Renal pelvis (tissue), 12 donors: ENCODE data around the gene HSD17B3. TPM values are rescaled to one million over a fixed set of nuclear protein-coding genes. Genes with fewer than 3 reads are reported as not detected.
"Not testable (repeated sequence)": the region's sequence is repeated elsewhere in the genome, so short reads cannot be mapped to it uniquely, and the experiment has no call there.

Experiments
- DNase-seq: peaks from one replicate; pipeline ENCODE4 v3.0.0-alpha.2; 2013
- long read RNA-seq, 16 experiments: transcript quantifications; one replicate each; lab custom pipeline, GENCODE V29; 2026
- polyA plus RNA-seq, 3 donors: library from polyadenylated mRNA; unstranded; fragments of 120-200 nt; gene quantifications; one replicate each; pipeline ENCODE4 v1.2.1, GENCODE V29; 2013; ENCODE audit not compliant: insufficient read length in 3 of 3

HSD17B3 gene
- polyA plus RNA-seq = 1 to 10 TPM in 1 of 3 donors, under 1 TPM in 2; 0.31 to 1.5 (median 0.70) TPM
- long read RNA-seq, donor 1 = 0 reads
- long read RNA-seq, donor 2 = 0 reads
- long read RNA-seq, donor 3 = 0 reads
- long read RNA-seq, donor 4 = 0 reads
- long read RNA-seq, donor 5 = 0 reads
- long read RNA-seq, donor 6 = 0 reads
- long read RNA-seq, donor 7 = 0 reads
- long read RNA-seq, donor 8 = 0 reads
- long read RNA-seq, donor 9 = 0 reads
- long read RNA-seq, donor 10 = 0 reads
- long read RNA-seq, donor 11 = 0 reads
- long read RNA-seq, donor 12 = 0 reads
- long read RNA-seq, donor 13 = 0 reads
- long read RNA-seq, donor 14 = 0 reads
- long read RNA-seq, donor 15 = 0 reads
- long read RNA-seq, donor 16 = 0 reads

DNA sequence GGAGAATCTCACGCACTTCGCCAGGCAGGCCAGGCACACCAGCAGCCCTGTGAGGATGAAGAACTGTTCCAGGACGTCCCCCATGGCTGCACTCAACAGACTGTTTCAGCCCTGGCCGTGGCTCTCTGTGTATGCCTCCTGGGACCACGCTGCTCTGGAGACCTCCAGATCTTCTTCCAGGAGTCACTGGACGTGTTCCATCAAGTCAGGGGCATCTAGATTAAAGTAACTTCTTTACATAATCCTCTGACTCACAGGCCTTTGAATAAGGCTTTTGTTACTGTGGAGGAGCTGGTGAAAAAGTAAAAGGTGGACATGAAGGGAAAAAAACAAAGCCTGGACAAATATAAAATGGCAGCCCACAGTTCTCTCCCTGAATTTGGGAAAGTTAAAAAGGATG is at the start of gene HSD17B3:
TSS of gene HSD17B3 (minus strand) at position 156 of the 400 bp plus-strand sequence. CDS start at position 84, 72 bp downstream.
- no peak for DNase-seq

DNA sequence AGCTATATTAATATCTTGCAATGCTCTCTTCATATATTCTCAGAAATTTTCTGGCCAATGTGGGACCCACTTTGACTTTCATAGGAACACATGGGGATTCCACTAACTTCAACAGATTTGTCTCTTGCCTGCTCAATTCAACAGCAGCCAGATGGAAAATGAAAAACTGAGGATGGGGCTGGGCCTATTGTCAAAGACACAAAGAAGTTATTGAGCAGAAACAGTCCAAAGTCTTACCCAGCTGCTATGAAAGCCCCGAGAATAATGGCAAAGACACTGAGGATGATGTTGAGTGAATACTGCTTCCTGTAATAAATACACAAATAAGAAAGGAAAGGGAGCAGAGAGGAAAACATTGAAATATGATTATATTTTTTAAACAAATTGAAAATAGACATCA is 48.9 kb upstream of the HSD17B3 start:
- DNase-seq = no peak

DNA sequence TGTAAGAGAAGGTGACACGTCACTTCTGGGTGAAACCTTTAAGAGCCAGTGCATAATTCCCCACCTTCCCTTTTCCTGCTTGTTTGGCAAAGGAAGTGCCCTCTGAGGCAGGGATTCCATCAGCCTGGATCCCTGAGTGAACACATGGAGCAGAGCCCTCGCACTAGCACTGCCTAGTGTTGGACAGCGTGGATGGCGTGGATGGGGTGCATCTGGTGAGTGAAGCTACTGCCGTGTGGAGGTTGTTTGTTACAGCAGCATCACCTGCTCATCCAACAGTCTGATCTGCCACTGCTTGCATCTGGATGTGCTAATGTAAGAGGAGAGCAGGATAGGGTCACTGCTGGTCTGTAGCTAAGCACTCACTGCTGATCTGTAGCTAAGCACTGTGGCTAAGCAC is 46.3 kb upstream of the HSD17B3 start:
- DNase-seq = no peak

DNA sequence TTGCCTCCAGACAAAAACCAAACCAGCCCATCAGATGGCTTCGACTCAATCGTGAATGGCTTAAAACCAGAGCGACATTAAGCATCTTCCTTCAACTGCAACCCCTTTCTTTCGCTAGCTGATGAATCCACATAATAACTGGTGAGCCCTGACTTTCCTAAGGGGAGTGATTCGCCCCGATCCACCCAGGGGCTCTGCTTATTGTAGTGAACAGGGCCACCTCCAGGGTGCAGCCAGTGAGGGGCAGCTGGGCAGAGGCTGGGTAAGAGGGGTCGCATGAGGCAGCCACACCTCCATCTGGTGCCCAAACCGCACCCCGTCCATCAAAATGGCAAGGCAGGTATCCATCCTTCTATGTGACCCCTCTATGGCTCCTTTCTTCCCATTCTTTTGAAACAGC is 43.6 kb upstream of the HSD17B3 start:
- no peak for DNase-seq

DNA sequence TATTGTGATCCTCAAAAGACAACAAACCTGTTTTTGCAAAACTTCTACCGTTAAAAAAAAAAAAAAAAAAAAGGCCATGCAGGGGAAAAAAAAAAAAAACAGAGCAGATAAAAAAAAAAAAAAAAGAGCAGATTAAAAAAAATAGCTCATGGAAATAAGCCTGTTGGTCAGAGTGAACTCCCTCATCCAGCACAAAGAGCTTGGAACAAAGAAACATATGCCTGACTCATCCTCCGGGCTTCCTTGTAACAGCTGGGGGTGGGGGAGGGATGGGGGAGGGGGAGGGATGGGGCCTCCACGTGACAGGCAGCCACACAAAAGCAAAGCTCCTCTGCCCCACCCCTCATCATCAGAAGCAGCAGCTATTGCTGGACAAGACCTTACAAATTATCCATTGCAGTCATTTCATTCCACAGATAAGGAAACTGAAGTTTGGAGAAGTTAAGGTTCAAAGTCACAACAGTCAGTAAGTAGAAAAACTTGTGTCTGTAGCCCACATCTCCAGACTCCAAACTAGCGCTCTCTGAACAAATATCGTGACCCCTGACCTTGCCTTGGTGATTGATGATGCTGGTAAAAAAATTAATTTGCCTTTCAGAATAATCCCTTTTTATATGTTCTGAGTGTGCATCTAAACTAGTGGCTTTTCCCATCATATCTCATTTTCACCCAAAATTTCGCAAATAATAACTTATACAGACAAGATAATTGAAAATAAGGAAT is 42.6 kb upstream of the HSD17B3 start:
- no peak for DNase-seq

DNA sequence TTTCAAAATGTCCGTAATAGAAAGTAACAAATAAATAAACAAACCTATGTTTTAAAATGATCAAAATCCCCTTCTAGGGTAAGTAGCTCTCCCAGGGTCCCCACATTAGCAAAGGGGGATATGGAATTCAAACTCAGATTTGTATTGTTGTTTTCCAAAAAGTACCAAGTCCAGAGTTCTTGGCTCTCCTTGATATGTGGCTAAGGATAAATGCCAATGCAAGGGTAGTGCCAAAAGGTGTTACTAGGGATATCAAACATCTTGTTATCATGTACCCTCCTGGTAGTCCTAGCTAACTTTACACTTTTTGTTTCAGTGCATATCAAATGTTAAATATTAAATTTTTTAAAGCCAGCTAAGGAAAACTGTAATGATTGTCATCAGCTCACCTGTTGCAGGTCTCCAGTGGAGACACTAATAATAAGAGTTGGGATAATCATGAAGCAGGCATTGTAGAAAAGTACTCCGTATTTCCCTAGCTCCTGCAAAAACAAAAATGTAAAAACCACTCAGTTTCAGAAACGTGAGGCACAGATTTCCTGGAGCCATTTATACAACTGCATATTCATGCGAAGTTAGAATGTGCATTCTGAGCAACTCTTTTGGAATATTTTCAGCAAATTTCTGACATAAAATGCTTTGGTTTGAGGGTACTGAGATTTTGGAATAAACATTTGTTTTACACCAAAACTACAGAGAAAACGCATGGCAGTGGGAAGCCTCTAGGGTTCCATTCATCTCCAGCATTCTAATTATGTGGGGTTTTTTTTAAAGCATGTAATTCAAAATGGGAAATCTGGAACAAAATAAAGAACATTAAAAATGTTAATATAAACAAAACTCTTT is 41.8 kb upstream of the HSD17B3 start:
- DNase-seq = no peak

DNA sequence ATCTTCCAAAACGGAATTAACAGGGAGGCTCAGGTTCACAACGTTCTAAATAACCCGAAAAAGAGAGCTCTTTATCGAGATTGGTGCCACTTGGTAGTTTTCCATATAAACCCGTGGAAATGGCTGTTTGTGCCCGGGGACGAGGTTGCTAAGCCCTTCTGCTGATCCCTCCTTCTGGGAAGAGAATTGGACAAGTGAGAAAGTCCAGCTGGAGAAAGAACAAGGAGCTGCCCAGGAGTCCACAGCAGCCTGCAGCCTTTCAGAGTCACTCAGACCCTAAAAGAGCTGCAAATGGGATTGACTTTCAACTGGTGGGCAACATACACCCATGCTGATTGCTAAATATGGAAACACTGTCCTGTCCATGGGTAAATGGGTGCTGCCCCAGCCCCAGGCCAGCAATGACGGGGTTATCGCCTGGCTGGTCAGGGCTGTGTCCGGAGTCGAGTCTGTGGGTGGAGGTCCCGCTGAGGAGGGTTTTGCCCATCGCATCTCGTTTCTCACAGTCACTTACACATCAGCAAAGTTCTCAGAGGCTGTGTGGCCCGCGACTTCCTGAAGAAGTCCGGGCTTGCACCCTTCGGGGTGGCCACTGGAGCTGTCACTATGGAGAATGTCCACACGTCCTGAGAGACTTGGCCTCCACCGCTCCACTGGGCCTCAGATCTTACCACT is 40.7 kb upstream of the HSD17B3 start:
- DNase-seq = peak; percentile 42

DNA sequence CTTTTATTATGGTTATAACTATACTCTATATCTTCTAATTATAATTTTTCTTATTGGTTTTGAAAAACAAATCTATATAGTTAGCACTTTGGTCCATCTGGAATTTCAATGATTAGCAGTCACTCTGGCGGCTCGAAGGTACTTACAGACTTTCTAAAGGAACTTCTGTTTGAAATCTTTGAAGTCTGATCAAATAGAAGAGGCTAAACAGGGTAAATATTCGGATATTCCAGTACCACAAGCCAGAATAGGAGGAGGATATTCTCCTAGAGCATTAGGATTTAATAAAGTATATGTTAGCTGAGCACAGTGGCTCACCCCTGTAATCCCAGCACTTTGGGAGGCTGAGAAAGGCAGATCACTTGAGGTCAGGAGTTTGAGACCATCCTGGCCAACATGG is 38.7 kb upstream of the HSD17B3 start:
- DNase-seq = no peak

DNA sequence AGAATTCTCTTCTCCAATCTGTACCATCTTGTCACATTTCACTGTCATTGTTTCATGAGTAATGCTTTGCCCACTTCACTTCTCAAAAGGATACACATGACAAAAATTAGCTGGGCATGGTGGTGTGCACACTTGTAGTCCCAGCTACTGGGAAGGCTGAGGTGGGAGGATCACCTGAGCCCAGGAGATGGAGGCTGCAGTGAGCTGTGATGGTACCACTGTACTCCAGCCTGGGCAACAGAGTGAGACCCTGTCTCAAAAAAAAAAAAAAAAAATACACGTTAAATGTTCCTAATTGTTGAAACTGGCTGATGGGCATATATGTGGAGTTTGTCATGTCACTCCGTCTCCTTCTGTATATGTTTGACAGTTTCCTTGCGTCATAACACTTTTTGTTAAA is 36.3 kb upstream of the HSD17B3 start:
- DNase-seq = no peak

DNA sequence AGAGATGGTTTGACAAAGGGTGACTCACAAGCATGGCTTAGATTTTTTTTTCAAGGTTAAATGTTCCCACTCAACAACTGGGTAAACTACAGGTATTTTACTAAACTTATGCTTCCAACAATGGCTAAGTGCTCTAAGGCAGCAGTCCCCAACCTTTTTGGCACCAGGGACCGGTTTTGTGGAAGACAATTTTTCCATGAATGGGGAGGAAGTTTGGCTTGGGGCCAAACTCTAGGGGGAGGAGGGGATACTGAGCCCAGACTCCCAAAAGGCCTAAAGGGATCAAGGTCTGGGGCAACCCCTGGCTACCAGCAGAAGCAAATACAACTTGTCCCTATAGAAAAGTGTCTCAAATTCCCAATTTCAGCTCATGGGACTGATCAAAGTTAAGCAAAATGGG is 32.0 kb upstream of the HSD17B3 start:
- DNase-seq = no peak

DNA sequence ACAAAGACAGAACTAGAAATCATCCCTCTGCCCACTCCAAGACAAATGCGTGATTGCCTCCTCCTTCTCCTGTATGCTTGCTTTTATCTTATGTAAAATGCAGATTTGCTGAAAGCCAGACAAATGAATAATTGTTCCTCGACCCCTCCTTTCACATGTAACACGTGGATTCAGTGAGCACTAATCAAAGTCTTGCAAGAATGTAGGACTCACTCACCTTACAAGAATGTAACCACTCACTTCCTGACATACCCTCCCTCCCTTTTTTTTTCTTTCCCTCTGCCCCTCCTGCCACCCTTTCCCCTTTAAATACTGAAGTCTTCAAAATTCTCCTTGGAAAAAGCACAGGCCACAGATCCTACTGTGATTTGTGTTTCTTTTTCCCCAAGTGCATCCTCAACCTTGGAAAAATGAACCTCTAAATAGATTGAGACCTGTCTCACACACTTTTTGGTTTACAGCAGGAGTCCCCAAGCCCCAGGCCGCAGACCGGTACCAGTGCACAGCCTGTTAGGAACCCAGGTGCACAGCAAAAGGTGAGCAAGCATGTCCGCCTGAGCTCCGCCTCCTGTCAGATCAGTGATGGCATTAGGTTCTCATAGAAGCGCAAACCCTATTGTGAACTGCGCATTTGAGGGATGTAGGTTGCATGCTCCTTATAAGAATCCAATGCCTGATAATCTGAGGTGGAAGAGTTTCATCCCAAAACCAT is 29.4 kb upstream of the HSD17B3 start:
- DNase-seq = no peak

DNA sequence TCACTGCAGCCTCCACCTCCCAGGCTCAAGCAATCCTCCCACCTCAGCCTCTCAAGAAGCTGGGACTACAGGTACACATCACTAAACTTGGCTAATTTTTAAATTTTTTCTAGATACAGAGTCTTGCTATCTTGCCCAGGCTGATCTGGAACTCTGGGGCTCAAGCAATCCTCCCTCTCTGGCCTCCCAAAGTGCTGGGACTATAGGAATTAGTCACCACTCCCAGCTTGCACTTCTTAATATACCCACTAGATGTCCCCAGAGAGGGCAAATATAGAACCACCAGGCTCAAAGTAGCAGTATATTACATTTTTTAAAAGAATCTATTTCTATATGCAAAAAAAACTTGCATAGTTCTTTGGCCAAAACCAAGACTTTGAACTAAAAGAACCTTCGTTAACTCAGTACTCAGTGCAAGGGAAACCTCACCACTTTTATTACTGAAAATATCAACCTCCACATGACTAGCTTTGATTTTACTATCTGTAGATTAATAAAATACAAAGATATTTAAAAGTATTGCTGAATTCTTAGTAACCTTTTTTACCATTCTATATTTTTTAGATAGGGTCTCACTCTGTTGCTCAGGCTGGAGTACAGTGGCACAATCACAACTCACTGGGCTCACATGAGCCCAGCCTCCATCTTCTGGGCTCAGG is 25.8 kb upstream of the HSD17B3 start:
- peak; percentile 51 for DNase-seq

DNA sequence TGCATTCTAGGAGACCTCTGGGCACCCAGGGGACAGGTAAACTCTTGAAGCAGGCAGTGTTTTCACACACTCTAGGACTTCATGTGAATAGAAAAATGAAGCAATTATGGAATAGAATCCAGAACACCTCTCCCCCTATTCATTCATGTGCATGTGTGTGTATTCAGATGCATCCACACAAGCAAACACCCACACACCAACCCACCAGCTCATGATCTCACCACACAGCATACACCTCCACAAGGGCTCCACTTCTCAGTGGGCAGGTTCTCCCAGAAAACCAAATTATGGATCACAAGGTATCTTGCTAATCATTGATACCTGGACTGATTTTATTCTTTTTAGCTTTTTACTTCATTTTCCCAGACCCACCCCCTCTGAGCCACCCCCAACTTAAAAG is 21.2 kb upstream of the HSD17B3 start:
- DNase-seq = no peak

DNA sequence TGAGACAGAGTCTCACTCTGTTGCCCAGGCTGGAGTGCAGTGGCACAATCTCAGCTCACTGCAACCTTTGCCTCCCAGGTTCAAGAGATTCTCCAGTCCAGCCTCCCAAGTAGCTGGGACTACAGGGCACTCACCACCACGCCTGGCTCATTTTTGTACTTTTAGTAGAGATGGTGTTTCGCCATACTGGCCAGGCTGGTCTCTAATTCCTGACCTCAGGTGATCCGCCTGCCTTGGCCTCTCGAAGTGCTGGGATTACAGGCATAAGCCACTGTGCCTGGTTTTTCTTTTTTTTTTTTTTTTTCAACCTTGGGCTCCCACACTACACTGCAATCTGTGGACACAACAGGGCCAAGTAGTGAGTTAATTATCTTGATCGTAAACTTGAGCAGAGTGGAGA is 20.8 kb upstream of the HSD17B3 start:
- not testable (repeated sequence) for DNase-seq

DNA sequence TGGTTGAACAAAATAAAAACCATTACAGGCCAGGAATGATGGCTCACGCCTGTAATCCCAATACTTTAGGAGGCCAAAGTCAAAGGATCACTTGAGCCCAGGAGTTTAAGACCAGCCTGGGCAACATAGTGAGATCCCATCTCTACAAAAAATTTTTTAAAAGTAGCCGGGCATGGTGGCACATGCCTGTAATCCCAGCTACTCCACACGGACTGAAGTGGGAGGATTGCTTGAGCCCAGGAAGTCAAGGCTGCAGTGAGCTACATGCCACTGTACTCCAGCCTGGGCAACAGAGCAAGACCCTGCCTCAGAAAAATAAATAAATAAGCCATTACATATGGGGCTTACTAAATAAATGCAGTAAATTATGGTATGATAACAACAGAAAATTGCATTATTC is 20.2 kb upstream of the HSD17B3 start:
- DNase-seq = not testable (repeated sequence)

DNA sequence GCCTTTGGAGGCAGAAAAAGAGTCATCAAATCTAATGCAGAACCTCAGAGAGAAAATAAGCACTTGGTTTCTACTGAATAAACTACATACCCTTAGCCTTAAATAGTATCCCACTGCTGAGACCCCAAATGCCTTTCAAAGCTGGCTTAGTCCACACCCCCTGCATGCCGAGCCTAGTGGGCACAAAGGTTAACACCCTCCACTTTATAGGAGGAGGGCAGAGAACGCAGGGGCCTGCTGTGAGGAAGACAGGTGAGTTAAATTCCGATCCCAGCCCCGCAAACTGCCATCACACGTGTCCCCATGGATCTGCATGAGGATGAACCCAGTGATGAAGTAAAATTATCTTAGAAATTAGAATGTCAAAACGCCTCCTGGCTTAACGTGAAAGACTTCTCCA is 19.5 kb upstream of the HSD17B3 start:
- DNase-seq = no peak

DNA sequence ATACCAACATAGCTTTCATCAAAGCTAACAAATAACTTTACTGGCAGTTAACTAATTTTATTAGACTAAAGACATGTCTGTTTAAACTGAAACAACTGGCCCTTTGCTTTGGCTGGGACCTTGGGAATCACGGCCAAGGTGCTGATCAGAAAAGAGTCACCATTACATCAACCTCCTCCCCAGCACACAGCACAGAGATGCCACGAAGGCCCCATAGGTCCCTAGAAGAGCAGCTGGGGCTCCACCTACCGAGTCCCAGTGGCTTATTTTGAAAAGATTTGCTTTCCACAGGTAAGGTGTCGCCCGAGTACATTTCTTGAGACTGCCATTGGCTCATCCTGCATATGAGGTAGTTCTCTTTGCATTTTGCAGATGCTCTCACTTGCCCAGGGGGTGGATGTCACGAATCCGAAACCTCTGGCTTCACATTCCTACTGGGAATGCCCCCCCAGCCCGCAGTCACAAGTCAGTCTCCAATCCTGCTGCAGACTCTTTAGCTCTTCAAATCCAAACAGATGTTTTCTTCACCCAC is 18.8 kb upstream of the HSD17B3 start:
- DNase-seq = no peak

DNA sequence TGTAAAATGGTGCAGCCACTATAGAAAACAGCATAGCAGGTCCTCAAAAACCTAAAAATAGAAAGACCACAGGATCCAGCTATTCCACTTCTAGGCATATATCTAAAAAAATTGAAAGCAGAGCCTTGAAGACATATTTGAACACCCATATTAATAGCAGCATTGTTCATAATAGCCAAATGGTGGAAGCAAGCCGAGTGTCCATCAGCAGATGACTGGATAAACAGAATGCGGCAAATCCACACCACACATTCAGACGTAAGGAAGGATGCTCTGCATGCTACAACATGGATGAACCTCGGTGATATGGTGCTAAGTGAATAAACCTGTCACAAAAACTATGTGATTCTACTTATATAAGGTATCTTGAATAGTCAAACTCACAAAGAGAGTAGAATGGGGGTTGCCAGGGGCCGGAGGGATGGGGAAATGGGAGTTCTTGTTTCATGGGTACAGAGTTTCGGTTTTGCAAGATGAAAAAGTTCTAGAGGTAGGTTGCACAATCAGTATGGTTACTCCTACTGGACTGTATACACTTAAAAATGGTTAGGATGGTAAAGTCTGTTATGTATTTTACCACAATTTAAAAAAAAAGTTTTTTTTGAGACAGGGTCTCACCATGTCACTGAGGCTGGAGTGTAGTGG is 17.1 kb upstream of the HSD17B3 start:
- DNase-seq = no peak

DNA sequence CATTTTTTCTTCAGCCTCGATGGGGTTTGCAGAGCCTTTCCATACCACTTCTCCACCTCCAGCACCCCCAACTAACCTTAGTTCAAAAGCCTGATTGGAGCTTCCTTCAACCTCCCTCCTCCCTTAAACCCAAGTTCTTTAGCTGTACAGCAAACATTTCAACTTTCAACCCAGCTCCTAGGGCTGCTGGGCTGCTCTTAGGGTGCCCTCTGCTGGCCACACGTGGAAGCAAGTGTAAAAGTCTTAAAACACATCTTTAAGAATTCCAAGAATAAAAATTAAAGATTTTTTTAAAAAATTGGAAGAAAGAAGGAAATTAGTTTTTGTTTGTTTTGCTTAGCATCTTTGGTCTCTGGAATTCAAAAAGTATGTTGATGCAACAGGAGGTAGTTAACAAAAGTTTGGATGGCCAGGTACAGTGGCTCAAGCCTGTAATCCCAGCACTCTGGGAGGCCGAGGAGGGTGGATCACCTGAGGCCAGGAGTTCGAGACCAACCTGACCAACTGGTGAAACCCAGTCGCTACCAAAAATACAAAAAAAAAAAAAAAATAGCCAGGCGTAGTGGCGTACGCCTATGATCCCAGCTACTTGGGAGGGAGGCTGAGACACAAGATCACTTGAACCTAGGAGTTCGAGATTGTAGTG is 15.5 kb upstream of the HSD17B3 start:
- DNase-seq = peak; percentile 58
